Measurements from ENCODE around the gene LMBR1L. TPM values are rescaled to one million over a fixed set of nuclear protein-coding genes. Genes with fewer than 3 reads are reported as not detected.

Gene LMBR1L
- total RNA-seq, 1 donor from 2014 or later: 67.9 TPM

- Histone ChIP-seq H3K36me3 (ENCODE audit: control insufficient read depth, insufficient read depth, low read length) (no peaks in the 10 kb centered on the region), H3K4me3 (ENCODE audit: low read depth, low read length) (no peak overlapping the region), H3K27me3 (ENCODE audit: control insufficient read depth, insufficient read depth, low read length) (peaks cover 24% of the 10 kb centered on the region)
- DNase-seq (ENCODE audit: low read depth): no peak
- TF ChIP-seq CTCF (IDR thresholded peaks at IDR 0.05; ENCODE audit: insufficient read depth, low read length, poor library complexity, severe bottlenecking): no peak
Measured at GRCh38 chr12:49086116-49086515, 24.5 kb downstream of the LMBR1L start.

- peaks cover 9% of the 10 kb centered on the region for H3K27me3 ChIP-seq (ENCODE audit: control insufficient read depth, insufficient read depth, low read length)
- H3K4me3 ChIP-seq (ENCODE audit: low read depth, low read length): no peak overlapping the region
- H3K36me3 ChIP-seq (ENCODE audit: control insufficient read depth, insufficient read depth, low read length): no peaks in the 10 kb centered on the region
- DNase-seq (ENCODE audit: low read depth): no peak
- TF ChIP-seq CTCF (IDR thresholded peaks at IDR 0.05; ENCODE audit: insufficient read depth, low read length, poor library complexity, severe bottlenecking): no peak
Measured at GRCh38 chr12:49084438-49084837, 26.2 kb downstream of the LMBR1L start.

- H3K27me3 ChIP-seq (ENCODE audit: control insufficient read depth, insufficient read depth, low read length): no peaks in the 10 kb centered on the region
- no peak for TF ChIP-seq CTCF (IDR thresholded peaks at IDR 0.05; ENCODE audit: insufficient read depth, low read length, poor library complexity, severe bottlenecking)
Measured at GRCh38 chr12:49079793-49080192, 30.9 kb downstream of the LMBR1L start.

GRCh38 chr12:49070971-49071370 lies 39.7 kb downstream of the LMBR1L start:
- DNase-seq (ENCODE audit: low read depth): no peak
- H3K27me3 ChIP-seq (ENCODE audit: control insufficient read depth, insufficient read depth, low read length): no peaks in the 10 kb centered on the region
- TF ChIP-seq CTCF (IDR thresholded peaks at IDR 0.05; ENCODE audit: insufficient read depth, low read length, poor library complexity, severe bottlenecking): no peak
- no peaks in the 10 kb centered on the region for H3K36me3 ChIP-seq (ENCODE audit: control insufficient read depth, insufficient read depth, low read length)
- no peak overlapping the region for H3K4me3 ChIP-seq (ENCODE audit: low read depth, low read length)

More at GRCh38 chr12:49079793-49080192, 30.9 kb downstream of the LMBR1L start:
- H3K36me3 ChIP-seq (ENCODE audit: control insufficient read depth, insufficient read depth, low read length): no peaks in the 10 kb centered on the region
- no peak overlapping the region for H3K4me3 ChIP-seq (ENCODE audit: low read depth, low read length)
- DNase-seq (ENCODE audit: low read depth): no peak

GRCh38 chr12:49069507-49070346 lies 40.9 kb downstream of the LMBR1L start, which contains the start of gene RHEBL1:
TSS of gene RHEBL1 (minus strand) at chr12:49069979. CDS start at chr12:49069785, 194 bp downstream.
- no peak for TF ChIP-seq CTCF (IDR thresholded peaks at IDR 0.05; ENCODE audit: insufficient read depth, low read length, poor library complexity, severe bottlenecking)
- Histone ChIP-seq H3K27me3 (ENCODE audit: control insufficient read depth, insufficient read depth, low read length) (no peaks in the 10 kb centered on the region), H3K36me3 (ENCODE audit: control insufficient read depth, insufficient read depth, low read length) (no peaks in the 10 kb centered on the region), H3K4me3 (ENCODE audit: low read depth, low read length) (peak within 1 kb of the TSS; percentile 73)
- peak; percentile 76 for DNase-seq (ENCODE audit: low read depth)

Data from kidney epithelial cell (primary cell).